Measurements from ENCODE around the gene C12orf43.
"Not testable (repeated sequence)": the region's sequence is repeated elsewhere in the genome, so short reads cannot be mapped to it uniquely, and the experiment has no call there.

Gene C12orf43

DNA sequence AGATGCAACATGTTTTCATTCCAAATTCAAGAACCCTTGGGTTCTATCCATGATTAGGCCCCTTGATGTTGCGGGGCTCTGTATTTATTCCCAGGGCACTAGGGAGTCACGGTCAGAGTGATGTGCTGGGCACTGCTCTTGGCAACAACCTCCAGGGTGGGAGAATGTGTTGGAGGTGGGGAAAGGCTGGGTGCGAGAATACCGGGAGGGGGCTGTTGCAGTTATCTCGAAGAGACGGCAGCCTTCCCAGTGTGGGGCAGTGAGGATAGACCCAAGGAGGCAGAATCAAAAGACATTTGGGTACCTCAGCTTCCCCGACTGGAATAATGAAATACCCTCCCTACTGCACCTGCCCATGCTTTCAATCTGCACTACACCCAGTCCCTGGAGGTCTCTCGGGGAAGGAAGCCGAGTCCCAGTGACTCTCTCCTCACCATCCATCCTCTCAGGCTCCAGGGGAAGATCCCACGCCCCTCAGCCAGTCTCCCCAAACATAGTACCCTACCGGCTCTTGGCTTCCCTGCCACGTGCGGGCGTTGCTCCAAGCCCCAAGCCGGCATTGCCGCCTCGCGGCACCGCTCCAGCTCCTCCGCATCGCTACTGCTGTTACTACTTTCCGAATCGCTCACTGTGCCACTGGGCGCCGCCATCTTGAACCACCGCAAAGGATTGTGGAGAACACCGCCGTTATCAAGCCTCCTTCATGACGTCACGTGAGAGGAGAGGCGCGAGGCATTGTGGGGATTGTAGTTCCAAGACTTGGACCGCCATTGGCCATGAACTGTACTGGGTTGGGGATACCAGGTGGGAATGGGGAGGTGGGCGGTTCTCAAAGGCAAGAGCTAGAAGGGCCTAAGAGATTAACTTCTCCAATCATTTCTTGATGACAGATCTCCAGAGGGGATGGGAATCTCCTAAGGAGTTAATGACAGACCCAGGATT is at the start of gene C12orf43:
C12orf43 (minus strand) TSS at position 663 of the 942 bp plus-strand sequence; CDS start at position 650, 13 bp downstream.
- peak; percentile 87 to 93 for DNase-seq
- Mint-ChIP-seq H3K4me3 (peak within 1 kb of the TSS; percentile 96 to 98), H3K27ac (peak within 1 kb of the TSS; percentile 99), H3K4me1 (peaks cover 35% of the 10 kb centered on the region), H3K9me3 (no peaks in the 10 kb centered on the region), H3K27me3 (no peaks in the 10 kb centered on the region)
- ATAC-seq: peak; percentile 97

DNA sequence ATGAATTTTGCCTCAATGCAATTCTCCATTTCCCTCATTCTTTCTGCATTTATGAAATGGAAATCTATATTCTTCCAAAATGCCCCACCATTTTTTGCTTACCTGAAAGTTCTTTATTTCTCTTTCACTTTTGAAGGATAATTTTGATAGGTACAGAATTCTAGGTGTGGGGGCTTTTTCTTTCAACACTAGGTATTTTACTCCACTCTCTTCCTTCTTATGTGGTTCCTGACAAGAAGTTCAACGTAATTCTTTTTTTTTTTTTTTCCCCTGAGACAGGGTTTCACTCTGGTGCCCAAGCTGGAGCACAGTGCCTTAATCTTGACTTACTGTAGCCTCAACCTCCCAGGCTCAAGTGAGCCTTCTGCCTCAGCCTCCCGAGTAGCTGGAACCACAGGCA is 49.1 kb upstream of the C12orf43 start:
- Mint-ChIP-seq H3K4me1 (peaks cover 18% of the 10 kb centered on the region), H3K27ac (peak overlapping the region in 1 of 2 donors; percentile 92), H3K27me3 (no peaks in the 10 kb centered on the region), H3K9me3 (no peaks in the 10 kb centered on the region), H3K4me3 (peak overlapping the region; percentile 2 to 57)
- no peak for DNase-seq
- ATAC-seq: no peak

- H3K4me3 Mint-ChIP-seq, DNase-seq, H3K27ac Mint-ChIP-seq, H3K9me3 Mint-ChIP-seq, ATAC-seq, H3K27me3 Mint-ChIP-seq: not testable (repeated sequence)
- H3K4me1 Mint-ChIP-seq: peaks cover 26% of the 10 kb centered on the region
These were observed 48.3 kb upstream of the C12orf43 start for GRCh38 chr12:121064586-121064985.

DNA sequence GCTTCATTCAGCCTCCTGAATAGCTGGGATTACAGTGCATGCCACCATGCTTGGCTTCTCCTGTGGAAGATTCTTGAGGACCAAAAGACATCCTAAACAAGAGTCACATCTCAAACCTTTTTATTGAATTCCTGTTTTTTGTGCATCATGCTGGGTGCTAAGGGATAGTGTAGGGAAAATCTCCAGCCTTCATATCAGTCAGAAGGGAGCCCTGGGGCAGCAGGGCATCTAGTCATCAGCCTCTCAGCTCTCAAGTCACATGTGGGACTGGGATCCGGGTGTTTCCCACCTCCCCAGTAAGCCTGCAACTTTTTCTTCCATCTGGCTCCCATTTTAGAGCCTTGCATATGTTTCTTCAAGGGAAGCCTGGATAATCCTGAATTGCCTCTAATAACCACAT is 47.8 kb upstream of the C12orf43 start:
- ATAC-seq (no peak), DNase-seq (no peak)
- no peak overlapping the region for H3K4me3 Mint-ChIP-seq
- H3K27me3 Mint-ChIP-seq: no peaks in the 10 kb centered on the region
- H3K27ac Mint-ChIP-seq: no peak overlapping the region
- H3K4me1 Mint-ChIP-seq: peaks cover 26% of the 10 kb centered on the region
- no peaks in the 10 kb centered on the region for H3K9me3 Mint-ChIP-seq

- no peaks in the 10 kb centered on the region for H3K9me3 Mint-ChIP-seq
- H3K4me1 Mint-ChIP-seq: peaks cover 26% of the 10 kb centered on the region
- no peaks in the 10 kb centered on the region for H3K27me3 Mint-ChIP-seq
- ATAC-seq (no peak), DNase-seq (no peak)
- H3K4me3 Mint-ChIP-seq: no peak overlapping the region
- H3K27ac Mint-ChIP-seq: peak overlapping the region in 1 of 2 donors; percentile 54
These were observed 46.2 kb upstream of the C12orf43 start for GRCh38 chr12:121062391-121063045.

- ATAC-seq (no peak), DNase-seq (no peak)
- Mint-ChIP-seq H3K27me3 (no peaks in the 10 kb centered on the region), H3K27ac (no peak overlapping the region), H3K4me3 (no peak overlapping the region), H3K9me3 (no peaks in the 10 kb centered on the region), H3K4me1 (peaks cover 26% of the 10 kb centered on the region)
These were observed 45.5 kb upstream of the C12orf43 start for GRCh38 chr12:121061831-121062230.

DNA sequence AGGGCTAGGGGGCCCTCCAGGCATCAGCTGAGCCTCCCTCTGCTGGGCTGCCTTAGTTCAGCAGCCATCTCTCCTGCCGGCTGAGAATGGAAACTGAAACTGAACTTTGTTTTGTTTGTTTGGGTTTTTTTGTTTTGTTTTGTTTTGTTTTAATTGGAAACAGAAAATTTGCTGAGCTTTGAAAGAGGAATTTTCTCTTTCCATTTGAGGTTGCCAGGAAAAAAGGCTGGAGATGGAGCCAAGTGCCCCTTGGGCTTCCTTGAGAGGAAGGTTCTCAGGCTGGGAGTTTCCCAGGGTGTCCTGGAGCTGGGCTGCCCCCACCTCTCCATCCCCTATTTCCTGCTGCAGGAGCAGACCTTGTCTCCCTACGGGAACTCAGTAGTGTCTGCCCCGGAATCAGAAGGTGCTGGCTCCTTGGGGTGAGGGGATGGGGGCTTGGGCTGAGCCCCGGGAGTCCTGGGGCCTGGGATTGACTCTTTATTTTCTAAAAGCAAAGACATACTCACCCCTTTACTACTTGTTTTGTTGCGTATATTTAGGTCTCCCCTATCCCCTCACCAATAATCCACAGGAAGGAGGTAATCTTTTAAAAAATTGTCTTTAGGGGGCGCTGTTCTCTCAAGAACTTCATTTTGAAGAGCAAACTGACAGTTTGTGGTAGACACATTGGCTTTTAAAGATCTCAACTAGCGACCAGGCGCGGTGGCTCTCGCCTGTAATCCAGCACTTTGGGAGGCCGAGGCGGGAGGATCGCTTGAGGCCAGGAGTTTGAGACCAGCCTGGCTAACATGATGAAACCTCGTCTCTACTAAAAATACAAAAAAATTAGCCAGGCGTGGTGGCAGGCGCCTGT is 44.1 kb upstream of the C12orf43 start:
- Mint-ChIP-seq H3K27ac (peak overlapping the region; percentile 98), H3K4me1 (peaks cover 21% of the 10 kb centered on the region), H3K27me3 (no peaks in the 10 kb centered on the region), H3K4me3 (peak overlapping the region; percentile 85 to 86), H3K9me3 (no peaks in the 10 kb centered on the region)
- DNase-seq (peak; percentile 50 to 69), ATAC-seq (peak; percentile 93)

DNA sequence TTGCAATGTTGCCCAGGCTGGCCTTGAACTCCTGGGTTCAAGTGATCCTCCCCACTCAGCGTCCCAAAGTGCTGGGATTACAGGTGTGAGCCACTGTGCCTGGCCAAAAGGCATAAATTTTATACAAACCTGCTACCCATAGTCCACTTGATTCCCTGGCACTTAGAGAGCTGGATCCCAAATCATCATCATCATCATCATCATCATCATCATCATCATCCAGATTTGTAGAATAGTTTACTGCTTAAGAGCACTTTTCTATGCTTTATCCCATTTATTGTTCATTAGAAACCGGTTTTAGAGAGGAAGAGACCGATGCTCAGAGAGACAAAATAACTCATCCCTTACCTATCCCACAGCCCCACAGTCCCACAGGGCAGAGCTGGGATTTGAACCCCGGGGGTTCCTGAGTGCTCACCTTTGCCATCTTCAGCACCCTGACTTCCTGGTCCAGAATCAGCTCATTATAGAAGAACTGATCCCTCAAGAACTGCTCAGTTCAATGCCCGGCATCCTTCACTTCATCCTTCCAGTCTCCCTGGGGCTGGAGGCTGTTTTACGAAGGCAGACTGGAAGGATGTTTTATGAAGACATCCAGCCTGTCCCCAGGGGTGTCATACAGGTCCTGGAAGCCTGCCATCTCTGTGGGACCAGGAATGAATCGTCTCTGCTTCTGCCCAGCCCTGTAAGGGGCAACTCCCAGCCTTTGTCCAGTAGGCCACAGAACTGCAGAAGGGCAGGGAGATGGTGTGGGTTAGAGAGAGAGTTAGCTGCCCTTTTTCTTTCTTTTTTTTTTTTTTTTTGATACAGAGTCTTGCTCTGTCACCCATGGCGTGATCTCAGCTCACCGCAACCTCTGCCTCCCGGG is 43.0 kb upstream of the C12orf43 start:
- DNase-seq: no peak
- Mint-ChIP-seq H3K4me1 (peaks cover 13% of the 10 kb centered on the region), H3K9me3 (no peaks in the 10 kb centered on the region), H3K27me3 (no peaks in the 10 kb centered on the region), H3K4me3 (peak overlapping the region in 1 of 2 donors; percentile 13), H3K27ac (peak overlapping the region; percentile 98)
- no peak for ATAC-seq

GRCh38 chr12:121057794-121058193 is 41.5 kb upstream of the C12orf43 start:
- Mint-ChIP-seq H3K4me3 (no peak overlapping the region), H3K9me3 (no peaks in the 10 kb centered on the region), H3K27me3 (no peaks in the 10 kb centered on the region), H3K4me1 (peaks cover 13% of the 10 kb centered on the region), H3K27ac (no peak overlapping the region)
- ATAC-seq (no peak), DNase-seq (no peak)

DNA sequence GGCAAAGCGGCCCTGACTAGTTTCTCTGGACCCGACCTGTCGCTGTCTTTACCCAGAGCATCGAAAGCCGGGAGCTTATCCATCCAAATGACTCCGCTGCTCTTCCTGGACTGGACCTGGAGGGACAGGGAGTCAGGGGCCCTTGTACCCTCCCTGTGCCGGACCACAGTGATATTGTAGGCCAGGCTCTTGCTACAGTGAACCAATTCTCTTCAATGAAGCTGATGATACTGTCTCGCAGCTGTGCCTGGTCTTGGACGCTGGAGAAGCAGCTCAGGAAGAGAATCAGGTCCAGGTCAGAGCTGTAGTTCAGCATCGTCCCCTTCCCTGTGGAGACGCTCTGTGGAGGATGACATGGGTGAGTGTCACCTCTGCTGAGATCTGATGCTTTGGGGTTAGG is 37.4 kb upstream of the C12orf43 start:
- no peak for DNase-seq
- no peak for ATAC-seq
- Mint-ChIP-seq H3K4me1 (no peaks in the 10 kb centered on the region), H3K4me3 (no peak overlapping the region), H3K27me3 (peaks cover 7% of the 10 kb centered on the region), H3K27ac (no peak overlapping the region), H3K9me3 (no peaks in the 10 kb centered on the region)

GRCh38 chr12:121050725-121051124 is 34.4 kb upstream of the C12orf43 start:
- Mint-ChIP-seq H3K4me1 (peaks cover 5% of the 10 kb centered on the region), H3K27ac (no peak overlapping the region), H3K27me3 (peaks cover 7% of the 10 kb centered on the region), H3K9me3 (no peaks in the 10 kb centered on the region), H3K4me3 (no peak overlapping the region)
- no peak for DNase-seq
- no peak for ATAC-seq

DNA sequence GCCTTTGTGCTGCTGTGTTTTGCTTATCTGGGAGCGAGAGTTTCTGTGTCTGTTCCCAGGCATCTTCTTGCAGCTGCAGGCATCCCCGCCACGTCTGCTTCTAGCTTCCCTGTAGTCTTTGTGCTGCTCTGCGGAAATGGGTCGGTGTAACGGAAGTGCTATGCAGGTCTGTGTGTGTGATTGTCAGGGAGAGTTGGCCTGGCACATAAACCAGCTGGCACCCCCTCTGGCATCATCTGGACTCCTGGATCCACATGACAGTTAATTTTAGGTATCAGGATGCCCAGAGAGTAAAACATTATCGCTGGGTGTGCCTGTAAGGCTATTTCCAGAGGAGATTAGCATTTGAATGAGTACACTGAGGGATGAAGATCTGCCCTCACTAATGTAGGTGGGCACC is 32.2 kb upstream of the C12orf43 start:
- ATAC-seq: peak; percentile 55
- Mint-ChIP-seq H3K27me3 (peaks cover 19% of the 10 kb centered on the region), H3K4me3 (peak overlapping the region; percentile 31 to 57), H3K9me3 (no peaks in the 10 kb centered on the region), H3K4me1 (peaks cover 21% of the 10 kb centered on the region), H3K27ac (no peak overlapping the region)
- no peak for DNase-seq

- not testable (repeated sequence) for H3K27ac Mint-ChIP-seq, H3K4me3 Mint-ChIP-seq
- H3K4me1 Mint-ChIP-seq: peaks cover 21% of the 10 kb centered on the region
These were observed 31.1 kb upstream of the C12orf43 start for GRCh38 chr12:121047400-121047799.

DNA sequence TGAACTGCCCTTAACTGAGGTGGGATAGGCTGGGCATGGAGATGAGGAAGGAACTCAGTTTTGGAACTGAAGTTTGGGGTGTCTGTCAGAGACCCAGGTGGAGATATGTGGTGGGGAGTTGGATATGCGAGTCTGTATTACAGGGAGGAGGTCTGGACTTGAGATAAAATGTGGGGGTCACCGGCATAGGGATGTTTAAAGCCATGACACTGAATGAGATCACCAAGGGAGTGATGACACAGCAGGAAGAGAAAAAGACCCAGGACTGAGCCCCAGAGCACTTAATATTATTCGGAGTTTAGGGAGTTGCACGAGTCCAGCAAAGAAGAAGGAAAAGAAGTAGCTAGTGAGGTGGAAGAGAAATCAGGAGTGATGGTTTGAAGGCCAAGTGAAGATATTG is 26.8 kb upstream of the C12orf43 start:
- no peak overlapping the region for H3K27ac Mint-ChIP-seq
- ATAC-seq: no peak
- no peak overlapping the region for H3K4me3 Mint-ChIP-seq
- DNase-seq: no peak
- H3K27me3 Mint-ChIP-seq: peaks cover 27% of the 10 kb centered on the region
- no peaks in the 10 kb centered on the region for H3K9me3 Mint-ChIP-seq
- H3K4me1 Mint-ChIP-seq: peaks cover 40% of the 10 kb centered on the region

More at GRCh38 chr12:121047400-121047799, 31.1 kb upstream of the C12orf43 start:
- not testable (repeated sequence) for H3K9me3 Mint-ChIP-seq, DNase-seq, ATAC-seq
- H3K27me3 Mint-ChIP-seq: peaks cover 29% of the 10 kb centered on the region

All from stimulated activated naive CD8-positive, alpha-beta T cell treated with anti-CD3 and anti-CD28 coated beads, Interleukin-15, amount 100 ng/mL, for 72 hours (primary cell).